T follicular helper cell (primary cell): Measurements from ENCODE around the gene SERPINA4.

Experiments
- DNase-seq: peaks from one replicate; pipeline ENCODE4 v3.0.0-alpha.2; 2020; ENCODE audit warnings: low read depth
- total RNA-seq, 2 experiments: gene quantifications; one replicate each; lab custom pipeline; 2026; lab: John Stamatoyannopoulos, UW

The SERPINA4 gene, protein sequence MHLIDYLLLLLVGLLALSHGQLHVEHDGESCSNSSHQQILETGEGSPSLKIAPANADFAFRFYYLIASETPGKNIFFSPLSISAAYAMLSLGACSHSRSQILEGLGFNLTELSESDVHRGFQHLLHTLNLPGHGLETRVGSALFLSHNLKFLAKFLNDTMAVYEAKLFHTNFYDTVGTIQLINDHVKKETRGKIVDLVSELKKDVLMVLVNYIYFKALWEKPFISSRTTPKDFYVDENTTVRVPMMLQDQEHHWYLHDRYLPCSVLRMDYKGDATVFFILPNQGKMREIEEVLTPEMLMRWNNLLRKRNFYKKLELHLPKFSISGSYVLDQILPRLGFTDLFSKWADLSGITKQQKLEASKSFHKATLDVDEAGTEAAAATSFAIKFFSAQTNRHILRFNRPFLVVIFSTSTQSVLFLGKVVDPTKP
- 0 reads per million in 2 experiments for total RNA-seq

DNA sequence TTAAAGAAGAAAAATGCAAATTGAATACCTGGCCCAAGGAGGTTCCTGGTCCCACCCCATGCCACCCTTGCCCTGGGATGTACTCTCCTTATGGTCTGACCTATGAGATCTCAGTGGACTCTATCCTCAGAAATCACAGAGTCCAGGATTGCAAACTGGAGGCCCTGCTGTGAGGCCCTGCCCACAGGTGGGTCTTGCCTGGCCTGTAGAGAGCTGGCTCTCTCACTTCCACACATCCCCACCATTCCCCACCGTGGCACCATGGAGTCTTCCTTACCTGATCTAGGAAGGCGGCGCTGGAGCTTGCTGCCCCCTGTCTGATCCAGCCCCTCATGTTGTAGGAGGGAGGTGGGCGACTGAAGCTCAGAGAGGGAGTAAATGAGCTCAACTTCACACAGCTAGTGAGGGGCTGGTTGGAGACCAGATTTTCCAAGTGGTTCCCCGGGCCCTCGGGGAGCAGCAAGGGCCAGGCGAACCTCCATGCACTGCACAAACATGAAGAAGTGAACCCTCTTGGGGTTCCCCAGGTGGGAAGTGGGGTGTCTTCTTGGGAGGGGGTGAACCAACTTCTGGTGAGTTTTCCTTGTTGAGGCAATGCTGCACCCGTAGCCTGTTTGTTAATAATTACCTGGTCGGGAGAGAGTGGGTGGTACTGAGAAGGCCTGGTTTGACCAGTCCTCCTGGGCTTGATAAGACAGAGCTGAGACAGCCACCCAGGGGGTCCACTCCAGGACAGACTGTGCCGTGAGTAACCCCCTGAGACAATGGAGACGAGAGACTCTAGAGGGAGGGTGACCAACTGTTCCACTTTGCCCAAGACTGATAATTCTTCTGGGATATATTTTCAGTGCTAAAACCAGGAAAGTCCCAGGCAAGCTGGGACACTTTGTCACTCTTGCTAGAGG is at the start of gene SERPINA4:
Gene SERPINA4, plus strand, starts transcription at position 692 of the 905 bp plus-strand sequence. CDS start 2,041 bp downstream, outside the sequence.
- no peak for DNase-seq

DNA sequence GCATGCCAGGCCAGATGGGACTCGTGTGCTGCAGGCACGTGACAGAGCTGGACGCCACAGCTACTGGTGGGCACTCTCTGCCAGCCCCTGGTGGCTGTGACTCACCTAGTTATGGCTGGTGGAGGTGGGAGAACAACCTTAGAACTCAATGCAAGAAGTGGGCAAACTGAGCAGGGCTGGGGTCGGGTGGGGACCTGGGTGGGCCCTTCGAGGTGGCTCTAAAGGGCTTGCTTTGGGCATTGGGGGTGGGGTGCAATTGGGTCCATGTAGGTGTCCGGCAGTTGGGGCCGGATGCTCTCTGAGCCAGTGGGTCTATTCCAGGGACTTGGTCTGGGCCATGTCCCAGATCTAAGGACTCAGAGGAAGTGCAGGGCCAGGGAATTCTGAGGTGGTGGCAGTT is 46.9 kb upstream of the SERPINA4 start:
- DNase-seq: no peak

DNA sequence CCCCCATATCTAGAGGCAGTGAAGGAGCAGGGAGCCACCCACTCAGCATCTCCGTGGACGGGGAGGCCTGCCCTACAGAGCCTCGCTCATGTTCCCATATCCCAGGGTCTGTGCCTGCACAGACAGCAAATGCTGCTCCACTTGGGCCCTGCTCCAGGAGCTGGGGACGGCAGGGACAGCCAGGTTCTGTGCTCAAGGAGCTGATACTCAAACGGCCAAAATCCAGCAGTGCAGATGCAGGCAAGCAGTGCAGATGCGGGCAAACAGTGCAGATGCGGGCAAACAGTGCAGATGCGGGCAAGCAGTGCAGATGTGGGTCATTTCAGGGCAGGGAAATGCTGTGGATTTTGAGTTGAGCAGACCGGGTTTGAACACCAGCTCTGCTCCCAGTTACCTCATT is 45.8 kb upstream of the SERPINA4 start:
- DNase-seq: no peak

DNA sequence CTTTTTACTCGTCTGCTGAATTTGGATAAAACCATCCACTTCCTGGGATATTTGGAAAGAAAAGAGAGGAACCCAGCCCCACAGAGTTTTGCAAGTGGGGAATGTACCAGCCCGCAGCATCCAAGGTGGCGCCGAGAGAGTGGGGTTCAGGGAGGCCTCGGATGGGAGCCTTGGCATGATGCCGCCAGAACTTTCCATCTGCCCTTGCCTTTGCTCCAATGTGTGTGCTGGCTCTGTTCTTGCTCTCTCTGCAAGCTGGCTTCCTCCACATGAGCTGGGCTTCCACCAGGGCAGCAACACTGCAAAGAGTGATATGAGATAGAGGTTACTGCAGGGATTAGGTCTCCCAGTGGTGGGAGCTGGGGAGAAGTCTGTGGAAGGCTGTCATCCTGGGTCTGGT is 45.4 kb upstream of the SERPINA4 start:
- no peak for DNase-seq

DNA sequence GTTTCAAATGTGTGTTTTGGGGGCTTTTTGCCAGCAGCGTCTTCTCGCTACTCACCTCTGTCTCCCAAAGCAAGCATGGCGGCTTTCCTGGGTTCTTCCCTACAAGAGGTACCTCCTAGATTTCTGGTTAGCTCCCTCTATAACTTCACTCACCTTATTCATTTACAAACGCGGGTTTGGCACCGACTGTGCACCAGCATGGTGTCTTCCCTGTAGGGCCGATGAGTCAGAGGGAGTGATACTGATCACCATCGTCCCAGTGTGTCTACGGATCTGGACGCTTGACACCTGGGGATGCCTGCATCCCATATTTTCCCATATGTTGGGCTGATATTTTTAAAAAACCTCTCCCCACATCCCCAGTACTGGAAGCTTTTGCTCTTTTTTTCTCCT is 44.0 kb upstream of the SERPINA4 start:
- no peak for DNase-seq

DNA sequence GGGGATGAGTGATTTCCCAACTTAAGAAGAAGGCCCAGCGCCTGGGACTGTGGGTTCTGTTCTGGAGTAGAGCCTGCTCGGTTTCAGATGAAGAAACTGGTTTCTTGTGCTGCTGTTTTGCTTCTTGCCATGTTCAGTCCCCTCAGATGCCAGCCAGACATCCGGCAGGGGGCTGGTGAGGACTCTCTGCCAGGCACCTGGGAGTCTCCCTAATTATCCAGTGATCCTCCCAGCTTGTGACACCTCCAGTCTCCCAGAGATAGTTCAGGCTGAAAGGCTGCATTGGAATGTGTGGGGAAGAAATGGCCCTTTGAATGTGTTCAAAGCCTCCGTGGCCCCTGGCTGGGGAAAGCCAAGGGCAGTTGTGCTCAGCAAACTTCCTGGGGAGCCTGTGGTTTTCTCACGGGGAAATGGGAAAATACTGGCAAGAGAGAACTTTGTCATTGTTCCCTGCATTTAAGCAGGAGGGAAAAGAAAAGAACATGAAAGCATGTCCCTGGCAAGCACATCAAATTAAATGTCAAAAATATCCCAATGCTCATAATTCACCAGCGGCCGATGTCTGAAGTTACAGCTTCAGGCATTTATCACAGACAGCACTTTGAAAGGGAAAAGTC is 43.5 kb upstream of the SERPINA4 start:
- no peak for DNase-seq

DNA sequence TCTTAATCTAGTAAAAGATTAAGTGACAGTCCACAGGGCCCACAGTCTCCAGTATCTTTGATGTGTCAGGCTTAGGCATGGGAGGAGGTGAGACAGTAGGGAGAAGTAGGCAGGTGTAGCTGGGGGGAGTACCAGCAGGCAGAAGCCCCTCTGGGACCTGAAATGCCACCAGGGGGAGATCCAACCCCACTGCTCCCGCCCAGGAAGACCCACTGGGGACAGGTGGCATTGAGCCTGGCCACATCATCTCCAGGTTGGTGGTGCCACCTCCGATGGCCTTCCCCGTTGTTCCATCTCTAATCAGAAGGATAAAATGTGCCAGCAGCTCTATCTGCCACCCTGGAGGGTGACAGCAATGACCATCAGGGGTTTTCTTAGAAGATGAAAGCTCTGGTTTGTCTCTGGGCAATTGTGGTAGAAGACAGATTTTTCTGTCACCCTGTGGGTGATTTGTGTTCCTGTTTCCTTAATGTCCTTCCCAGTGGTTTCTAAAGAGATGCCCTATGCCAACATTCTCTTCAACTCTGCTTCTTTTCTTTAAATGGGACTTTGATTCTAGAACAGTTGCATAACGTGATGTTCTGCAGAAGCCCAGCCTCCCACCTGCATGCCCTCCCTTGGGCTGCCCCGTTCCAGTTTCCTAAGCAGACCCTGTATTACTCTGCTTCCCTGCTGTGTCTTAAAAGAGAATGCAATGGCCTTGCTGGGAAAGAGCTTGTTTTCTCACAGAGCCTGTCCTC is 39.7 kb upstream of the SERPINA4 start:
- DNase-seq: no peak

DNA sequence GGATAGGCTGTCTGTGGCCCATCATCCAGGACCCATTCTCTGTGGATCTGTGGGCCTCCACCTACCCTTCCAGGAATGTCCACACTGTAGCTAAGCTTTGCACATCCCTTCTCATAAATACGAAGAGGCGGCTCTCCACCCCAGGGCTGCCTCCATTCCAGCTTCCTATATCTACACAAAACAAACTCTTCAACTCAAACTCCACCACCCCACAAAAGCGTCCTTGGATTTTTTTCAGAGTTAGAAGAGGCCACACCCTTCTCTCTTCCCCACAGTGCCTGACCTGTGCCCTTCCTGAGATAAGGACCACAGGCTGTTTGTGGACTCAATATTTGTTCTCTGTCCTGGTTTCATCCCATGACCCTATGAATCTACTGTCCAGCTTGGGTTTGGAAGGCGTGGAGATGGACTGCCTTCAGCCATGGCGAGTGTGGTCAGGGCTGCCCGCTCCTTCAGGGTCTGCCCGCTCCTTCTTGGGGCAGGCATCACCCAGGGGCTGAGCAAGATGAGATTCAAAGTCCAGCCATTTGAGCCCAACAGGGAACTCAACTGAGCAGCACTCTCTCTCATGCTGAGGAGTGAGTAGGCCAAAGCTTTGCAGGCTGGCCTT is 39.0 kb upstream of the SERPINA4 start:
- DNase-seq: no peak

DNA sequence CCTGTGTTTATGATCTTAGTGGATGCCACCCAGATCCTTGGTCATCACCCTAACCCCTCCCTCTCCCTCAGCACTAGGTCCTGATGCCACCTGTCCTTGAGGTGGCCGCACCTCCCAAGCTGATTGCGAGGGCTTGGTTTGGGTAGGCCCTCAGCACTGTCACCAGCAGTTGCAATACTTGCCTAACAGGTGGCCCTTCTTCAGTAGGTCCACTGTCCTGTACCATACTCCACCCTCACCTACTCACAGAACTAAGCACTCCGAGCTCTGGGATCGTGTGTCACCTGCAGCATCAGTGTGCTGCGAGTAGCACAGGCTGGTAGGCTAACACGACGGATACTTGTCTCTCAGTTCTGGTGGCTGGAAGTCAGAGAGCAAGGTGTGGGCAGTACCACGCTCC is 38.0 kb upstream of the SERPINA4 start:
- DNase-seq: no peak

DNA sequence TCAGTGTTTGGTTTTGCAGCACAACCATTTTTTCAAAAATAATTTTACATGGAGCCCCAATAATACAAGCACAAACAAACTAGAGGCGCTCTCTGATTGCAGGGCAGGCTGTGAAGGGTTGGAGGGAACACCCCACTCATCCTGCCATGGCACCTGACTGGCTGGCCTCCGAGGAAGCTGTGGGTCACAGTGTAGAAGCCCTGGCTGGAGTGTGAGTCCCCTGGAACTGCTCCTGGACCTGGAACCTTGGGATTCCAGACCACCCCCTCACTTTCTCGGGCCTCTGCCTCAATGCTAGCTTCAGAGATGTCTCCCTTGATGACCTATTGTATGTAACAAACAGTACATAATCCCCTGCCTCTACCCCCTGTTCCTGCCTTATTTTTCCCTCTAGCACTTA is 37.1 kb upstream of the SERPINA4 start:
- no peak for DNase-seq

DNA sequence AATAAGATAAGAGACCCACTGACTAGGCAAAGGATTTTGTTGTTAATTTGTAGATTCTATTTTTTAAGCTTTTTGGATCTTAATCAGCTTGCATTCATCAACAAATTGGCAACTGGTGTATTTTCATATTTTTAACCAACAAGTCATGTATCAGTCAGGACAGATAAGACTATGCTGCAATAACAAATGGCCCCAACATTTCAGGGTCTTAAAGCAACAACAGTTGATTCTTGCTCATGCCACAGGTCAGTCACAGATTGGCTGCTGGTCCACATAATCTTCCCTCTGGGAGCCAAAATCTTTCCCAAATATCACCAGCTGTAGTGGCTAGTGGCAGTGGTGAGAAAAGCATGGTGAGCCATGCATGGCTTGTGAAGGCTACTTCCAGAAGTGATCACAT is 30.1 kb upstream of the SERPINA4 start:
- no peak for DNase-seq

DNA sequence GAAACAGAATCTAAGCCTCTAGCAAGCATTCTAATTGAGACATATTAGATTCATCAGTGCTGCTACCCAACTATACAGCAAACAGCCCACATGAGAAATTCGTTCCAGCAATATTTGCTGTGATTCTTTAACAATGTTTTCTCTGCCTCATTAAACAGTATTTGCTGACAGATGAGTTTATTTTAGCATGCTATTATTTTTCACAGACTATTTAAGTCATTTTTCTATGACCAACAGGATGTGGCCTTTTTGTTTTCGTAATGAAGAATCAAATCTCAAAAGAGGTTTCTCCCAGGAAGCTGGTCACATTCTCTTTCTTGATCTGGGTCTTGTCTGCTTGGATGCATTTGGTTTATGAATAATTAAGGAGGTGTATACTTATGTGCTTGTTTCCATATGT is 28.8 kb upstream of the SERPINA4 start:
- no peak for DNase-seq

DNA sequence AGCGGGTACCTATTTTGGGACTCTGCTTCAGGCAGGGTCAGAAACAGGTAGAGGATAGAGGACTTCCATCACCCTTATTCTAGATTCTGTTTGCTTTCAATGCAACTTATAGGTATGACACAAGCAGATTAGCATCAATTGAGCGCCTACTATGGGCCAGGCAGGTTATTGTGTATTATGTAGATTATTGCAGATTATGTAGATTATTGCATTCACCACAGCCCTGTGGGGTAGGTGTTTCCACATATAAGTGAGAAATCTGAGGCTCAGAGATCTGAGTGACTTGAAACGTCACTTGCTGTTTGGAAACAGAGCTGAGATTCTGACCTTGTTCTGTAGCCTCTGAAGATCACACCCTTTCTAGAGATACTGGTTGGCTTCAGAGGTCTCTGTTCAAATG is 25.7 kb upstream of the SERPINA4 start:
- DNase-seq: no peak

DNA sequence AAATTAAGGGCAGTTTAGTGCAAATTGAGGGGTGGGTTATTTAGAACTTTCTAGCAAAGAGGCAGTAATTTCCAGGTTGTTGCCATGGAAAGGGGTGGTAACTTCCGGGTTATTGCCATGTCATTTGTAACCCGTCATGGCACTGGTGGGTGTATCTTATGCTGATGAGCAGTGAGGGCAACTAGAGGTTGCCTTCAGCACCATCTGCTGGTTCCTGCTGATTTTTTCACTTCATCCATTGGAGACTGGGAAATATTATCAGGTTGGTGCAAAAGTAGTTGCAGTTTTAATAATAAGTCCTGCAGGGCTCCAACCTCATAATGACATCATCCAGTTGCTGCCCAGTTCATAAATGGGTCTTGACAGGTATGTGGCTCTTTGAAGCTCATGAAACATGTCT is 24.4 kb upstream of the SERPINA4 start:
- DNase-seq: no peak

DNA sequence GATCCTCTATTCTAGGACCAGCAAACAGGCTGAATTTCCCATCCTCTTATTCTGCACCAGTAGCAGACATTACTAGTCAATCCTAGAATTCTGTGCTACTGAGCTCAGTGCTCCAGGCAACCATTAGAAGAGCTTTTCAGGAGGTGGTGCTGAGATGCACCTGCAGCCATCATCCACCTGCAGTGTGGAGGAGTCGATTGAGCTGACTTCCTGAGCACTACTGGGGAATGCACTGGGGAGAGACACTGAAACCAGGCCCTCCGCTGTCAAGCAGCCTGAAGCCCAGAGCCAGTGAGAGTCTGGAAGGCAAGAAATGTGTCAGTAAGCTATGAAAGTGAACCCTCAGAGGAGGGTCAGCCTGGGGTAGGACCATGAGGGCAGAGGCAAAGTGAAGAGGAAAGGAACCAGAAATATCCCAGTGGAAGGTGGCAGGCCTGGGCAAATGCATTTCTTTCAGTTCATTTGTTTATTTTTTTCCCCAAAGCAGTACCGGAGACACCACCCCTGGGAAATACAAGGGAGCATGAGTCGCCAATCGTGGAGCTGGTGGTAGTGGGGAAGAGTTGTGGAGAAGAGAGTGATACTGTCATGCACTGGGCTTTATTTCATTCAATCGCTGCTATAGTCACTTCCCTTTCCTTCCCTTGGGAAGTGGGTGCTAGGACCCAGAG is 23.0 kb upstream of the SERPINA4 start:
- no peak for DNase-seq

DNA sequence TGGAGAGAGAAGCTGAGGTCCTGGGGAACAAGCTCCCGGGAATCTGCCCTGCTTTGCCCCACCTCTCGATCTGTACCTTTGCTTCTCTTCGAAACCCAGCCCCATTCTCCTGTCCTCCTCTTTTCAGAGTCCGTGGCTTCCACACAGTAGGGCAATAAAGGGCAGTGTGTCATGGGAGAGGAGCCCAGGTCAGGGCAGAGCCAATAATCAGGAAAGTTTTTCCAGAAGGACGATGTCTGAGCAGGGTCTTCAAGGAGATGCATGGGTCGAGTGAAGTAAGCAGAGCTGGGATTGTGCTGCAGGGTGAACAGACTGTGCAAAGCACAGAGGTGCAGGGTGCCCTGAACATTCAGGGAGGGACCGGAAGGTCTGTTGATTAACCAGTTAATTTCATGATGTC is 22.1 kb upstream of the SERPINA4 start:
- DNase-seq: no peak

DNA sequence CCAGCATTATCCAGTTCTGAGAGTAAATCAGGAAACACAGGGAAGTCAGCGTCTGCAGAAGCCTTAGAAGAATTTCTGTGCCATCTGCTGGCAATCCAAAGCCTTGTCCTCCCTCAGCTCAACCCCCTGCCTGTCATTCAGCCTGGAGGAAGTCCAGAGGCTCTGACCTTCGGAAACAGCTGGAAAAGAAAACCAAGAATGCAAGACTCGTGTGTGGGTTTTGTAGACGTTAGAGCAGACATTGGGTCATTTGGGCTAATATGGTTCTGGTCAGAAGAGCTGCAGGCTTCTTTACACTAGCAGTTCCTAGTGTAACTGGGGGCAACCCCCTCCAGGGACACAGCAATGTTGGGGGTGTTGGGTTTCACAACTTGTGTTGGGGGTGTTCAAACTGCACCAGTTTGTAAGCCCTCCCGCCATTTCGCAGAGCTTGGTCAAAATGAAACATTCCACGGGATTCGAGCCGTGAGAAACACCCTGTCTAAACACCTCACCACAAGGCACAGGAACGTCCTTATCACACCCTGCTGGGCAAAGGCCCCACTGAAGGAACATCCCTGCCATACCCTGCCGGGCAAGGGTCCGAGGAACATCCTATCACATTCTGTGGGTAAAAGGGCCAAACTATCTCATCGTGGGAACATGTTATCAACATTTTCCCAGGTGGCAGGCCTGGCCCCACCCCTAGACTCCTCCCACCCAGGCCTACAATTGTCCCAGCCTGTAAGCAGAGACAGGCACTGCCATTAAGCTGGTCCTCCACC is 21.0 kb upstream of the SERPINA4 start:
- DNase-seq: no peak

DNA sequence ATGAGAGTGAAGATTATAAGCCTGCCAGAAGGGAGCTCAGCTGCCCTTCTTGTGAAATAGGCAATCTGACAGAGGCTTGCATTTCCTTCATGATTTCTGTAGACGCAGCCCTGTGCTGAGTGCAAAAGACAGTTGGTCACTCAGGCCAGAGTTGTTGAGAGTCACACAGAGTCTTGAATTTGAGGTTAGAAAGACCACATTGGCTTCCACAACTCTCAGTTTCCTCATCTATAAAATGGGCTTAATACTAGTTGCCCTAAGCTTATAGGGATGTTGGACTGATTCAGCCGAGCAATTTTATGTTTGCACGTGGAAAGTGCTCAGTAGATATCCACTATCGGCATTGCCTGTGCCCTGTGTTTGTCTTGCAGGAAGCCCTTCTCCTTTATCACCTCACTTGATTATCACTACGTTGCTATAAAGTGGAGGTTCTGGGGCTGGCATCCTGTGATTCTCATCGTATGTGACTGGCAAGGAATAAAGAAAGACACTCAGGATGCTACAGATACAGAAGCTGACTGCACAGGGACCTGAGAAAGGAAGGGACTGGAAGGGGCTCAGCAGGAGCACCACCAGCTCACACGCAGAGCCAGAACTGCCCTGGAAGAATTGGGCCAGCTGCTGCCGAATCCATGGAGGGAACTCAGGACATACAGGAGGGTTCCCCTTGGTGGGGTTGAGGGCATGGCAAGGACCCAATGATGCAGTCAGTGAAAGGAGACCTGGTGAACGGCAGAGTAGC is 19.8 kb upstream of the SERPINA4 start:
- no peak for DNase-seq

DNA sequence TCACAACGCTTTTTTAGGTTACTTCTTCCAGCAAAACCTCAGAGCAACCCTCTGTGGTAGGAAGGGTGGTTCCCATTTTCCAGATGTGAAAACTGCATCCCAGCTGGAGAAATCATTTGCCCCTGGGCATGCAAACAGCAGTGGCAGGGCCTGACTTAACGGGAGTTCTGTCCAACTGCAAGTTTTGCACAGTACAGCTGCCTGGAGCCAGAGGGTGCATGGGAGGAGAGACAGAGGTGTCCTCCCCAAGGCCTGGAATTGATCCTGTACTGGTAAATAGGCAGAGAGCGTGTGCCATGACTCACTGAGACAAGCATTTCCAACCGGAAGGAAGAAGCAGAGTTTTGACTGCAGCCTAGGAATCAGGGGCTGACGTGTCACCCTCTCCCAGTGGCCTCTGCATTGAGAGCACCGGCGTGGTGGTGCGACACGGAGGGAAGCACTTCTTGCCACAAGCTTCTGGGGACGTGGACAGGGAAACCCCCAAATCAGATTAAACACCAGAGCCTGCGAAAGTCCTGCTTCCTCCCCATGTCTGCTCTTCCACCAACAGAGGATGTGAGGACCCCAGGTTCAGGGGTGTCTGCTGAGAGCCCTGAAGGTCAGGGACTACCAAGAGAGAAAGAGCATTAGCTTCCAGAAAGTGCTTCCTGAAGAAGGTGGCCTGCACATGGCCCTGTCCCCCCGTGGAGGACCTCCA is 19.0 kb upstream of the SERPINA4 start:
- DNase-seq: no peak
